OCI-LY1 (cell line): ENCODE results near the gene WNT2.

Experiments used
- H2AFZ ChIP-seq: fragments of 200-600 bp; sonication (generic), shearing (Covaris generic); 2 replicates; pipeline ENCODE4 v1.6.0; 2014; ENCODE audit warnings: antibody characterized with exemption, mild to moderate bottlenecking, low read length
- H3F3A ChIP-seq: fragments of 200-600 bp; sonication (generic), shearing (Covaris generic); 2 replicates; pipeline ENCODE4 v1.6.0; 2014; ENCODE audit warnings: mild to moderate bottlenecking, antibody characterized with exemption, low read length, moderate library complexity; ENCODE audit not compliant: insufficient read depth
- H3K27ac ChIP-seq: fragments of 200-600 bp; sonication (generic); 2 replicates; pipeline ENCODE4 v1.5.1; 2014; ENCODE audit warnings: low read length, mixed run types, mild to moderate bottlenecking, low read depth; ENCODE audit not compliant: poor library complexity, severe bottlenecking
- H3K27me3 ChIP-seq: fragments of 200-600 bp; sonication (generic); 2 replicates; pipeline ENCODE4 v1.6.0; 2014; ENCODE audit warnings: antibody characterized with exemption, mild to moderate bottlenecking, low read length, moderate library complexity; ENCODE audit not compliant: insufficient read depth
- H3K36me3 ChIP-seq: fragments of 200-600 bp; sonication (generic); 2 replicates; pipeline ENCODE4 v1.6.1; 2014; ENCODE audit warnings: mild to moderate bottlenecking, antibody characterized with exemption, low read length, moderate library complexity, mixed read lengths; ENCODE audit not compliant: insufficient read depth
- H3K4me1 ChIP-seq: fragments of 200-600 bp; sonication (generic); 2 replicates; pipeline ENCODE4 v1.5.1; 2014; ENCODE audit warnings: mild to moderate bottlenecking, low read length, moderate library complexity; ENCODE audit not compliant: insufficient read depth, severe bottlenecking
- H3K4me2 ChIP-seq: fragments of 200-600 bp; sonication (generic), shearing (Covaris generic); 2 replicates; pipeline ENCODE4 v1.6.1; 2014; ENCODE audit warnings: low read length
- H3K4me3 ChIP-seq: fragments of 200-600 bp; sonication (generic); 2 replicates; pipeline ENCODE4 v1.5.1; 2014; ENCODE audit warnings: low read length, low read depth, mild to moderate bottlenecking, mixed read lengths; ENCODE audit not compliant: poor library complexity, severe bottlenecking
- H3K79me2 ChIP-seq: fragments of 200-600 bp; shearing (Covaris generic); 2 replicates; pipeline ENCODE4 v1.6.1; 2016; ENCODE audit warnings: mixed run types, low read length, mixed read lengths; ENCODE audit not compliant: insufficient read depth
- H3K9ac ChIP-seq: fragments of 200-600 bp; sonication (generic), shearing (Covaris generic); 2 replicates; pipeline ENCODE4 v1.6.1; 2014; ENCODE audit warnings: mild to moderate bottlenecking, low read length, mixed read lengths
- H3K9me2 ChIP-seq: fragments of 200-600 bp; sonication (generic), shearing (Covaris generic); 2 replicates; pipeline ENCODE4 v1.6.1; 2014; ENCODE audit warnings: low read depth, mild to moderate bottlenecking, low read length, mixed read lengths
- H3K9me3 ChIP-seq: fragments of 200-600 bp; shearing (Covaris generic); 2 replicates; pipeline ENCODE4 v1.6.1; 2014; ENCODE audit warnings: low read length, mixed read lengths
- H4K20me1 ChIP-seq: fragments of 200-600 bp; sonication (generic), shearing (Covaris generic); 2 replicates; pipeline ENCODE4 v1.6.0; 2016; ENCODE audit warnings: mild to moderate bottlenecking, low read length; ENCODE audit not compliant: insufficient read depth
- CTCF ChIP-seq: fragments of 200-600 bp; sonication (generic), shearing (Covaris generic); IDR thresholded peaks from 2 replicates; pipeline ENCODE4 v1.5.1; 2017; ENCODE audit warnings: mild to moderate bottlenecking, antibody characterized with exemption, low read length, moderate library complexity, mixed read lengths
- EZH2 ChIP-seq: fragments of 200-600 bp; sonication (generic), shearing (Covaris generic); IDR thresholded peaks from 2 replicates; pipeline ENCODE4 v1.8.0; 2017; ENCODE audit warnings: borderline replicate concordance, mixed run types, mild to moderate bottlenecking, antibody characterized with exemption, low read length, moderate library complexity, mixed read lengths

The WNT2 gene

GRCh38 chr7:117259615-117260014 lies 63.2 kb downstream of the WNT2 start:
- Histone ChIP-seq H3F3A (no peaks in the 10 kb centered on the region), H3K9me2 (no peaks in the 10 kb centered on the region), H3K9me3 (no peaks in the 10 kb centered on the region), H3K4me3 (no peak overlapping the region), H4K20me1 (no peaks in the 10 kb centered on the region), H3K4me2 (no peak overlapping the region), H2AFZ (no peak overlapping the region), H3K27me3 (no peaks in the 10 kb centered on the region), H3K36me3 (no peaks in the 10 kb centered on the region), H3K27ac (no peak overlapping the region), H3K79me2 (no peaks in the 10 kb centered on the region), H3K9ac (no peak overlapping the region), H3K4me1 (no peaks in the 10 kb centered on the region)
- TF ChIP-seq EZH2 = no peak
- no peak for TF ChIP-seq CTCF

- no peak overlapping the region for H3K4me3 ChIP-seq
- no peak for TF ChIP-seq CTCF
- TF ChIP-seq EZH2 = no peak
- H3K36me3 ChIP-seq = no peaks in the 10 kb centered on the region
- H3K79me2 ChIP-seq = no peaks in the 10 kb centered on the region
- H4K20me1 ChIP-seq = no peaks in the 10 kb centered on the region
- no peaks in the 10 kb centered on the region for H3F3A ChIP-seq
- H2AFZ ChIP-seq = no peak overlapping the region
- no peaks in the 10 kb centered on the region for H3K9me3 ChIP-seq
- H3K9ac ChIP-seq = no peak overlapping the region
- no peaks in the 10 kb centered on the region for H3K4me1 ChIP-seq
- H3K9me2 ChIP-seq = no peaks in the 10 kb centered on the region
- no peak overlapping the region for H3K4me2 ChIP-seq
- H3K27ac ChIP-seq = no peak overlapping the region
- no peaks in the 10 kb centered on the region for H3K27me3 ChIP-seq
Measured at GRCh38 chr7:117251687-117252086, 71.2 kb downstream of the WNT2 start.

- no peaks in the 10 kb centered on the region for H3K9me2 ChIP-seq
- no peaks in the 10 kb centered on the region for H3K4me1 ChIP-seq
- no peaks in the 10 kb centered on the region for H4K20me1 ChIP-seq
- no peaks in the 10 kb centered on the region for H3K36me3 ChIP-seq
- no peak overlapping the region for H3K4me3 ChIP-seq
- no peak overlapping the region for H2AFZ ChIP-seq
- H3K27ac ChIP-seq = no peak overlapping the region
- H3K4me2 ChIP-seq = no peak overlapping the region
- no peaks in the 10 kb centered on the region for H3K9me3 ChIP-seq
- no peak for TF ChIP-seq EZH2
- TF ChIP-seq CTCF = no peak
- no peaks in the 10 kb centered on the region for H3K79me2 ChIP-seq
- no peak overlapping the region for H3K9ac ChIP-seq
- H3F3A ChIP-seq = no peaks in the 10 kb centered on the region
- no peaks in the 10 kb centered on the region for H3K27me3 ChIP-seq
Measured at GRCh38 chr7:117250801-117251200, 72.1 kb downstream of the WNT2 start.
